Stimulated activated CD4-positive, alpha-beta T cell treated with anti-CD3 and anti-CD28 coated beads, Interleukin-15, amount 100 ng/mL, for 24 hours (primary cell): ENCODE results near the gene CRACR2B.
A peak's percentile ranks its signal among the peaks of the same experiment; 100 is the strongest.

Source experiments
- DNase-seq: peaks from one replicate; pipeline ENCODE4 v3.0.0-alpha.2; 2020

CRACR2B gene

GRCh38 chr11:839875-840617, 12.3 kb downstream of the CRACR2B start:
- DNase-seq, result no peak

DNA sequence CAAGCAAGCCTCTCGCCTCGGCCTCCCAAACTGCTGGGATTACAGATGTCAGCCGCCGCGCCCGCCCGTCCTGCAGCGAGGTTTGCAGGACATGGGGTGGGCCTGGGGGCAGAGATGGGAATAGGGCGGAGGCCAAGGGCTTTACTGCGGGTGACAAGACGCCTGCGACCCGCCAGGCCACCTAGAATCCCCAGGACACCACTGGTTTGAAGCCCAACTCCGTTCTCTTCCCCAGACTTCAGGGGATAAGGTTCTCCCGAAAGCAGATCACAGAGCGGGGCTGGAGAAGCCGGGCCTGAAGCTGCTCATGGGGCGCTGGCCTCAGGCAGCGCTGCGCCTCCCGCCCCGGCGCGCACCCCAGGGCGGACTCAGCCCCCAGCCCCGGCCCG, 14.3 kb downstream of the CRACR2B start:
- DNase-seq, result no peak

- DNase-seq, result peak; percentile 93
Observed at GRCh38 chr11:842370-843002, 14.8 kb downstream of the CRACR2B start, which contains the start of the genes POLR2L and TSPAN4. TSS of gene POLR2L (minus strand) at chr11:842529. CDS start at chr11:842508, 21 bp downstream. TSS of gene TSPAN4 (plus strand) at chr11:842852. CDS start at chr11:850305, 7,453 bp downstream.

DNA sequence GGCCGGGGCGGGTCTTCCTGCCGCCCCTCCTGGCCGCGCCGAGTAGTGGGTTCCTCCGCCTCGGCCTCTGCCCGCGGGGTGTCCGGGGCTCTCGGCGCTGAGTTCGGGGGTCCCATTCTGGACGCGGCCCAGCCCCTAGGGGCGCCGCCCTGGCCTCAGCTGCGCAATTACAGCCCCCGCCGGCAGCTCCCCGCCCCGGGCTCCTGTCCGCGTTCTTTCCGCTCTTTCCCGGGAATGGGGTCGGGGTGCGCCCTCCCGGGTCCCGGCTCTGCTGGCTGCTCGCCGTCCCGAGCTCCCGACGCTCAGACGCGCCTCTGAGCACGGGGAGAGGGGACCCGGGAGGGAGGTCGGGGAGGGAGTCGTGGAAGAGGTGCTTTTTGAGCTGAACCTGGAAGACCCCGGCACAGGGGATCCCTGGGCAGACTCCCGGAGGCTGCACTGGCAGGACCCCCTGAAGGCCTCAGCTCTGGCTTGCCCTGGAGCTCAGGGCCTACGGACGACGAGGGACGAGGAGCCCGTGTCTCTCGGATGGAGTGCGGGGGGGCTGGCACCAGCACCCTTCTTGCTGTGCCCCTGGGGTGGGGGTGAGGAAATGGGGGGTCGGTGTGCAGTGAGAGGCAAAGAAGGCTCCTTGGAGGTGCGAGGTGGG, 15.5 kb downstream of the CRACR2B start:
- no peak for DNase-seq

GRCh38 chr11:843818-844692, 16.3 kb downstream of the CRACR2B start:
- no peak for DNase-seq

DNA sequence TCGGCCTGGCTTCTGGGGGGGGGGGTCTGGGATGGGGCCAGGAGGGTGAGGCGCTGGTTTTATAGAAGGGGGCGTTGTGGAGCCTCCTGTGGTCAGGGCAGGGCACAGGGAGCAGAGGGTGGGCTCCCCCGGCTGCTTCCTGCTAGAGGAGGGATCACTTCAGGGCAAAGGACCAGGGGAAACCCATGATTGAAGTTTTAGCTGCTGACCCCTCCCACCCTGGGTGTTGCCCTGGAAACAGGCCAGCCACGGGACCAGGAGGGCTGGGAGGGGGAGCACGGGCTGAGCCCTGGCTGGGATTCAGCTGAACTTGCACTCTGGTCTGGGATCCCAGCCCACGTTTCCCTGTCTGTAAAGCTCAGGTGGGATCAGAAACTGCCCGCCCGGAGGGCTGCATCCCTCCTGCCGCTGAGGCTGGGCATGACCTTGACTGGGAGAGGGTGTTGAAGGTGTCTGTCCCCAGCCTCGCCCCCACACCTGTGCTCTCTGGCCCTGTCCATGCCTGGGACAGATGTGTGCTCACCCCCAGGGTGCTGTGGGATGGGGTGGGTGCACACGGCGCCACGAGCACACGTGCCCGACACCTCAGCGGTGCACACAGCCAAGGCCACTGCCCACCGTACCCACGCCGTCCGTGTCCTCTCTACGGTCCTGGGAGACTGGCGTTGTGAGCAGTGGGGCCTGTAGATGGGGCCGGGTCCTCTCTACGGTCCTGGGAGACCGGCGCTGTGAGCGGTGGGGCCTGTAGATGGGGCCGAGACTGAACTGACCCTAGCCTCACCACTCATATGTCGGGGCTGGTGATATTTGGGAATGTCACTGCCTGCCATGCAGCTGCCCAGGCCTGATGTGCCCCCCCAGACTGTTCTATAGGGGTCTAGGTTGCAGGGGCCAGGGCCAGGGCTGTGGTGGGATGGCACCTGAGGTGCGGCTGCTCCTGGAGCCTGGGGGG, 17.2 kb downstream of the CRACR2B start:
- no peak for DNase-seq

GRCh38 chr11:845872-846495, 18.3 kb downstream of the CRACR2B start:
- DNase-seq, result no peak

- DNase-seq, result no peak
Observed at GRCh38 chr11:846496-847098, 18.9 kb downstream of the CRACR2B start.

GRCh38 chr11:847876-848275, 20.2 kb downstream of the CRACR2B start:
- DNase-seq, result no peak

DNA sequence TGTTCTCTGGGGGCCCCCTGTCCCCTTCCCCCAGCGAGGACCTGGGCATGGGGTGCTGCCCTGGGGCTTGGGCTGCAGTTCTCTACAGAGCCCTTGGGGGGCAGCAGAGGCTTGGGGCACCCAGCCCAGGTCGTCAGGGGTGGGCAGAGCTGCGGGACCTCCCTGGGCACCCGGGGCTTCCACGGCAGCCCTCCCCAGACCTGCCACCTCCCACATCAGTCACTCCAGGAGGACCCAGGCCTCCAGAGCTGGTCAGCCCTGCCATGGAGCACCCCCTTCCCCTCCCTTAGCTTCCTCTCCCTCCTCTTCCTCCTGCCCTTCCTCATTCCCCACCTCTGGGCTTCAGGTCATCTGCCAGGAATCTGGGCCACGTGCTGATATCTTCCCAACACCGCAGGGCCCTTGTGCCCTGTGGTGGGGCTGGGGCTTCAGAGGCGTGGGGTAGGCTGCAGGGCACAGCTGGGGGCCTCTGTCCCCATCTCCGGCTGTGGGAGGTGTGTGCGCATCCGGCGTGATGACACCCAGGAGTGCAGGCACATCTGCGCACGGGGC, 20.7 kb downstream of the CRACR2B start:
- DNase-seq, result peak; percentile 77

DNA sequence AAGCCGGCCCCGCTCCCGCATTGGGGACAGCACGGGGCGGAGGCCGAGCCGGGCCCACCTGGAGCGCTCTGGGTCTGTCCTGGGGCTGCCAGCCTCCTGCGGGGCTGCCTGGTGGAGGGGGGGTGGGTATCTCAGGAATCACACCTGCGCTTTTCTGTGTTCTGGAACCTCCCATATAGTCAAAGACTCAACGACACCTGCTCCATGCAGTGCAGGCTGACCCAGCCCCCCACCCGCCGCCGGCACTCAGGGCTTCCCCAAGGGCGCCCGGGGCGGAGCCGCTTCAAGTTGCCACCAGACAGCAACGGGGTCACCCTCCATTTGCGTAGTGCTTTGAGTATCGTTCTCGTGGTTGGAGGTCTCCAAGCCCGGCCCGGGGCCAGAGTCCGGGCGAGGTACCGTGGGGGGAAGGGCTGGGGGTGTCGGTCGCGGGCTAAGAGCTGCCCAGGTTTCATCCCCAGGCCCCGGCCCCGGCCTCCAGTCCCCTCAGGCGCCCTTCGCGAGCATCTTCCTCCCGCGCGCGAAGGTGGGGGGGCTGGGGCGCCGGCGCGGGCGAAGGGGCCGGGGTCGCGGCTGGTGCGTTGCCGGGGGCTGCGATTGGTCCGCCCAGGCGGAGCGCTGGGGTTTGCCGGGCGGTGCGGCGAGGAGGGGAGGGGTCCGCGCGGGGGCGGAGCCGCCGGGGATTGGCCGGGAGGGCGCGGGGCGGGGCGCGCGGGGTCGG, 21.5 kb downstream of the CRACR2B start:
- peak; percentile 63 for DNase-seq

GRCh38 chr11:849951-850774, 22.4 kb downstream of the CRACR2B start:
- no peak for DNase-seq

DNA sequence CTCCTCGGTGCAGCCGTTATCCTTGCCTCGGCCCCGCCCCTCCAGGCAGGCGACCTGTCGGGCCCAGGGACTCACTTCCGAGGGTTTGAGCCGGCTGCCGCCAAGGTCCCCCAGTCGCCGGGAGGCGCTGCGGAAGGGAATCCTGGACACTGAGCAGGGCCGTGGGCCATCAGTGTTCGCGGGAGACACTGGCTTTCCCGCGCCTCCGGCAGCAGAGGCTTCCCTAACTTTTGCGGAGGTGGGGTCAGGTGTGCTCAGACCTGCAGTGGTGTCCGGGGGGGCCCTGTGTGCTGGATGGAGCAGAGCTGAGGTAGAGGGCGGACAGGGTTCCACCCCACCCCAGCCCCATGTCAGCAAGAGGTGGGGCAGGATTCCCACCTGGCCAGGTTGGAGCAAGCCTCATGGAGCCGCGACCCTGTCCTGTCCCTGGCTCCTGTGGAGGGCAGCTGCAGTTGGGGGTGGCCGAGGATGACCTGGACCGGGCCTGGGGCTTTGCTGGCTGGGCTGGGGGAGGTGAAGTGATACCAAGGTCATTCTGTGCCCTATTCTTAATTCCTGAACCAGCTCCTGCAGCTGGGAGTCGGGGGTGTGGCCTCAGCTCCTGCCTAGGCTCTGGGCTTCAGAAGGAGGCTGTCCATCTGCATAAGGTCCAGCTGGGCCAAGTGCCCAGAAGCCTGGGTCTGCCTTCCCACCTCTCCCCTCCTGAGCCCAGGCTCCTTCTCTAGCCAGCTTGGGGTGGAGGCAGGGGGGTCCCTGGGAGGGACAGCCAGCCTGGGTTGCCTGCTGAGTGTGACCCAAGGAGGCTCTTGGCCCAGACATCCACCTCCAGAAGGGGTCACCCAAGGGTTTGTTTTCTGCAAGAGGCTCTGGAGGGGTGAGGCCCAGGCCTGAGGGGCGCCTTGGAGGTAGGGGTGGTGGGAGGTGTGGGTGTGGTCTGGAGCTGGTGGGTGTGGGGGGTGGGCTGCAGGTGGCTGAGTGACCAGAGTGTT, 23.4 kb downstream of the CRACR2B start:
- no peak for DNase-seq

GRCh38 chr11:852762-853161, 25.0 kb downstream of the CRACR2B start:
- DNase-seq, result no peak

DNA sequence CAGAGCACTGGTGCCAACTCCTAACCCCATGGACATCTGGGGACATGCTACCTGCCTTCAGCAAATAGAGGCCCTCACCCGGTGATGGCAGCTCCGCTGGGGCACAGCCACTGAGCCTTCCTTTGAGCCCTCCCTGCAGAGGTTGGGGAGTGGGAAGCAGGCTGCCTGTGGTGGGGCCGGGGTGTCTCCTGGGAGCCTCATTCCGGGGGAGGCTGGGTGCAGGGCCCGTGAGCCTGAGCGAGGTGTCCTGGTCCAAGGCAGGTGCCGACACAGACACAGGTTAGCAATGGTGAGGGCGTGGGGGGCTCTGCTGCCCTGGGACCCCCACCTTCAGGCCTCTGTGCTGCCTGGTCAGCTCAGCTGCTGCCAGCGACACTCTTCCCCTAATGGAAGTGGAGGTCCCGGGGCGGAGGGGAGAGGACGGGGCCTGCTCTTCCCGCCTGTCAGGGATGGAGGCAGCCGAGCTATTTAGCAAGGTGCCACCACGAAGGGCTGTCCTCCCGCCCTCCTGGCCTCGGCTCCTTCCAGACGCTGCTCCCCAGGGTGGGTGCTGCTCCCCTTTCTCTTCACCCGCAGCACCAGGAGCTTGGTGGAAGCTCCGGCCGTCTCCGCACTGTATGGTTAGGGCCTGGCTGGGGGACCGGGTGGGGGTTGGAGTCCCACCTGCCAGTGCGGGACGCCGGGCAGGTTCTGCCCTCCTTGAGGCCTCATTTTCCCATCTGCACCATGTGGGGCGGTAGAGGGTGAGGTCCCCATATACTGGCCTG, 26.1 kb downstream of the CRACR2B start:
- DNase-seq, result no peak

DNA sequence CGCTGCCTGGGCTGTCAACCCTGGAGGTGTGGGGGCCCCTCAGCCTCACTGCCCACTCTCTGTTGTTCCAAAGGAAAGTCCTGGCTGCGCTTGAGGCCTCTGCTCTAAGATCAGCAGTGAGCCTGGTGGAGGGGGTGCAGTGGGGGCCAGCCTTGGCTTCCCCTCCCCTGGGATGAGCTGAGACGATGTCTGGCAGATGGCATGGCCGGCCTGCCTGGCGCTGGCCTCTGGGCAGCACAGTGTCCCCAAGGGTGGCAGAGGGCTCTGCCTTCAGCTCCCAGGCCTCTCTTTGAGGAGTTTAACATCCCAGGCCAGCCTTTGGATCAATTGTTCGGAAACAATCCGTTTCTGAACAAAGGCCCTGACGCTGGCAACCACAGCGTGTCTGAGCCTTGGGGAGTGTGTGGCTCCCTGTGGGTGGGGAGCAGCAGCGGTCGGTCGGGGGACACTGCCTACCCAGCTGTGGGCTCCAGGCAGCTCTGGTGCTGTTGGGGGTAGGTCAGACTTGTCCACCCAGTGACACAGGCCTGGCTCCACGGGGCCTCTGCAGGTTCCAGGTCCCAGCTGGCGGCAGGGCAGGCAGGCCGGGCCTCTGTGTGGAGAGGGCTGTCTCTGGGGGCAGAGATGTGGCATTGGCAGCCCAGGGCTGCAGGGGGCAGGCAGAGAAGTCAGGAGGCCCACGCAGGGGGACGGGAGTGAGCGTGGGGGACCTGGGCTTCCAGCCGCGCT, 27.0 kb downstream of the CRACR2B start:
- no peak for DNase-seq
